ENCODE results near the gene SLC22A14.

The SLC22A14 gene

GRCh38 chr3:38347421-38348200 is 65.5 kb downstream of the SLC22A14 start:
- TF ChIP-seq CTCF (IDR thresholded peaks at IDR 0.05; ENCODE audit: low read depth, low read length) (no peak), MYC (IDR thresholded peaks at IDR 0.05; ENCODE audit: low read depth, low read length) (no peak)
- H3K4me3 ChIP-seq (ENCODE audit: low read depth, low read length), result peak overlapping the region; percentile 51
- no peak for DNase-seq (ENCODE audit: low read depth)

GRCh38 chr3:38348903-38349302 is 66.8 kb downstream of the SLC22A14 start:
- no peak overlapping the region for H3K4me3 ChIP-seq (ENCODE audit: low read depth, low read length)
- peak; percentile 54 for DNase-seq (ENCODE audit: low read depth)
- no peak for TF ChIP-seq CTCF (IDR thresholded peaks at IDR 0.05; ENCODE audit: low read depth, low read length)

GRCh38 chr3:38349684-38350359 is 67.7 kb downstream of the SLC22A14 start:
- TF ChIP-seq CTCF (IDR thresholded peaks at IDR 0.05; ENCODE audit: low read depth, low read length) (no peak), MYC (IDR thresholded peaks at IDR 0.05; ENCODE audit: low read depth, low read length) (no peak), MAX (IDR thresholded peaks at IDR 0.05; ENCODE audit: low read depth, low read length) (no peak), POLR2A (IDR thresholded peaks at IDR 0.05; ENCODE audit: extremely low read depth, insufficient read length) (no peak)
- DNase-seq (ENCODE audit: low read depth), result no peak

GRCh38 chr3:38353151-38353550 is 71.1 kb downstream of the SLC22A14 start:
- no peak for TF ChIP-seq POLR2A (IDR thresholded peaks at IDR 0.05; ENCODE audit: extremely low read depth, insufficient read length)
- TF ChIP-seq MYC (IDR thresholded peaks at IDR 0.05; ENCODE audit: low read depth, low read length), result no peak
- no peak for TF ChIP-seq CTCF (IDR thresholded peaks at IDR 0.05; ENCODE audit: low read depth, low read length)
- no peak for TF ChIP-seq MAX (IDR thresholded peaks at IDR 0.05; ENCODE audit: low read depth, low read length)
- H3K4me3 ChIP-seq (ENCODE audit: low read depth, low read length), result no peak overlapping the region

More at GRCh38 chr3:38349684-38350359, 67.7 kb downstream of the SLC22A14 start:
- H3K4me3 ChIP-seq (ENCODE audit: low read depth, low read length), result no peak overlapping the region

GRCh38 chr3:38354588-38355330 is 72.7 kb downstream of the SLC22A14 start:
- no peak for DNase-seq (ENCODE audit: low read depth)
- TF ChIP-seq CTCF (IDR thresholded peaks at IDR 0.05; ENCODE audit: low read depth, low read length), result no peak
- no peak for TF ChIP-seq MAX (IDR thresholded peaks at IDR 0.05; ENCODE audit: low read depth, low read length)
- no peak for TF ChIP-seq MYC (IDR thresholded peaks at IDR 0.05; ENCODE audit: low read depth, low read length)
- TF ChIP-seq POLR2A (IDR thresholded peaks at IDR 0.05; ENCODE audit: extremely low read depth, insufficient read length), result no peak
- H3K4me3 ChIP-seq (ENCODE audit: low read depth, low read length), result no peak overlapping the region

More at GRCh38 chr3:38353151-38353550, 71.1 kb downstream of the SLC22A14 start:
- no peak for DNase-seq (ENCODE audit: low read depth)
